AG04450 (cell line): ENCODE measurements around the gene SLX9. TPM values are rescaled to one million over a fixed set of nuclear protein-coding genes. Genes with fewer than 3 reads are reported as not detected.

Experiments
- CTCF ChIA-PET: fragments of 300-600, 350-600 bp; formaldehyde crosslinking; extraction: SDS; loops from one replicate; lab custom pipeline; 2022; ENCODE audit warnings: antibody characterized with exemption, inconsistent platforms; lab: Charles Lee
- POLR2A ChIA-PET: fragments of 350-600 bp; formaldehyde crosslinking; extraction: SDS; loops from one replicate; lab custom pipeline; 2021; ENCODE audit warnings: antibody characterized with exemption, inconsistent platforms; lab: Yijun Ruan, JAX
- DNase-seq: peaks from one replicate; pipeline ENCODE4 v3.0.0-alpha.2; 2011; ENCODE audit warnings: low read depth, low spot score
- H3K27ac ChIP-seq: one replicate; pipeline ENCODE4 v1.5.1; 2012; ENCODE audit warnings: low read depth, low read length, control low read depth
- H3K27me3 ChIP-seq: one replicate; pipeline ENCODE4 v1.6.0; 2012; ENCODE audit warnings: low read length; ENCODE audit not compliant: control insufficient read depth, insufficient read depth
- H3K4me3 ChIP-seq: 2 replicates; pipeline ENCODE4 v1.5.1; 2011; ENCODE audit warnings: mild to moderate bottlenecking, low read depth, low read length, control low read depth
- H3K9me3 ChIP-seq: 2 replicates; pipeline ENCODE4 v1.5.1; 2012; ENCODE audit warnings: low read length; ENCODE audit not compliant: control insufficient read depth, insufficient read depth
- CTCF ChIP-seq: IDR thresholded peaks from 2 replicates; pipeline ENCODE4 v1.5.1; 2011; ENCODE audit warnings: low read depth, low read length, control low read depth, inconsistent platforms
- polyA plus RNA-seq: library from polyadenylated mRNA; depleted of rRNA; stranded (reverse); fragments of >200 nt; gene quantifications from 2 replicates; pipeline ENCODE4 v1.2.3, GENCODE V29; 2011

SLX9 gene
- polyA plus RNA-seq, 1 experiment: 11.4 TPM

- Histone ChIP-seq H3K4me3 (no peak overlapping the region), H3K9me3 (peaks cover 17% of the 10 kb centered on the region), H3K27me3 (peaks cover 49% of the 10 kb centered on the region), H3K27ac (no peak overlapping the region)
- CTCF ChIA-PET: interaction anchor here (0.6 to 2.6 kb wide), 17 partner anchors 14 to 976 kb away, joined by 3 to 7 read pairs (median 4); no protein-coding TSS in a partner anchor
- DNase-seq: no peak
- TF ChIP-seq CTCF: no peak
- POLR2A ChIA-PET: interaction anchor here (0.7 kb wide), 1 partner anchor 71 kb away, joined by 7 read pairs; no protein-coding TSS in a partner anchor
Measured at GRCh38 chr21:44892095-44892494, 47.7 kb upstream of the SLX9 start.

DNA sequence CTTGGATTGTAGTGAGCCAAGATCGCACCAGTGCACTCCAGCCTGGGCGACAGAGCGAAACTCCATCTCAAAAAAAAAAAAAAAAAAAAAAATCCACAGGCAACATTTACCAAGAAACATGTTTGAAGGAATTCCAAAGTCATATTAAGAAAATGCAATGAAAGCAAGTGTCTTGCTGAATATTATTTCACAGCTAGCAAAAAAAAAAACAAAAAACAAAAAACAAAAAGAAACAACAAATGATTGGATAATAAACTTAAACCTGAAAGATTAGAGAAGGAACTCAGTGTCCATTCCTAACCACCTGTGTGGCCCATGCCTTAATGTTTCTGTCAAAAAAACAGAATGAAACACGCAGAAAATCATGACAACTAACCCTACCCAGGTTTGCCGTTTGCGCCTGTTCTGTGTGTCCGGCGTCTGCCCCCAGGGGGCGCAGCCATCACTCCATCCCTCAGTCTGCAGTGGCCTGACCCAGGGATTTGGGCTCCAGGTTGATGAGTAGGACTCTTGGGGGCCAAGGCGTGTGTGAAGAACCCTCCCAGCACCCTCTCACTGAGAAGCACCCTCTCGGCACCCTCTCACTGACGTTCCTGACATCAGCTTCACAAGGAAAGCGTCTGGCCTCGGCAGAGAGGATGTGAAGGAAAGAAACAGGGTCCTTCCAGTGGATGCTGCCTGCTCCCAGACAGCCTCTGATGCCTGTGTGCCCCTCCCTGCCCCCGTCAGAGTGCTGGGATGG lies 47.1 kb upstream of the SLX9 start:
- ChIA-PET CTCF (interaction anchor here (0.6 to 2.8 kb wide), 23 partner anchors 15 to 976 kb away, joined by 3 to 8 read pairs (median 3); no protein-coding TSS in a partner anchor), POLR2A (interaction anchor here (0.7 kb wide), 2 partner anchors 43 to 70 kb away, joined by 5 to 7 read pairs; no protein-coding TSS in a partner anchor)
- peak; percentile 87 for TF ChIP-seq CTCF
- DNase-seq: no peak
- peaks cover 12% of the 10 kb centered on the region for H3K9me3 ChIP-seq
- peaks cover 50% of the 10 kb centered on the region for H3K27me3 ChIP-seq
- H3K27ac ChIP-seq: no peak overlapping the region
- no peak overlapping the region for H3K4me3 ChIP-seq

GRCh38 chr21:44893278-44893556 lies 46.6 kb upstream of the SLX9 start:
- CTCF ChIA-PET: interaction anchor here (0.8 to 2.8 kb wide), 7 partner anchors 24 to 244 kb away, joined by 3 to 8 read pairs (median 3); no protein-coding TSS in a partner anchor
- POLR2A ChIA-PET: no interaction called here

DNA sequence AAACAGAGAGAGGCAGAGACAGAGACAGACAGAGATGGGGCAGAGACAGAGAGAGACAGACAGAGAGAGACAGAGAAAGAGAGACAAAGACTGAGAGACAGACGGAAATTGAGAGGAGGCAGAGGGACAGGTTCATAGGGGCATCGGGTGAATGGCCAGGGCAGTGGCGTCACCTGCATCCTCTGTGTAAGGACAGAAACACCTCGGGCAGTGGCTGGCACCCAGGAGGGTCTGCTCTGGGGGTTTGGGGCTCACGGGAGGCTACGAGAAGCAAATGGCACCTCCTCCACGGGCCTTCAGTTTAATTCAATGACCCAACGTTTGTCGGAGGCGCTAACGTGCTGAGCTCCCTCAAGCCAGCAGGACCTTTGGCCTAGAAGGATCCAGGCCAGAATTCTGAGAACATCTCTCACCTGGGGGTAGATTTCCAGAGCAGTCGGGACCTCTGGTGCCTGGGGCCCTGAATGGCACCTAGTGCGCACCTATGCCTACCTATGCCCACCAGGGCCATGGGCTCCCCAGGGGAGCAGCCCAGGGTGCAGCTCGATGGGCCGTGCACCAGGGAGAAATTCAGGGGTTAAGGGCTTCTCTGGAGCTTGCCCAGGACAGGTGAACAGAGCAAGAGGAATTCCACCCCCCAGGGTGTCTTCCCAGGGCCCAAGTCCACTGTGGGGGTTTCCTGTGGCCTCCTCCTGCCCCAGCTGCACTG lies 45.7 kb upstream of the SLX9 start:
- Histone ChIP-seq H3K27ac (no peak overlapping the region), H3K27me3 (peaks cover 55% of the 10 kb centered on the region), H3K4me3 (no peak overlapping the region), H3K9me3 (peaks cover 7% of the 10 kb centered on the region; the same call in 1 of the 2 replicates)
- ChIA-PET CTCF (interaction anchor here (0.6 to 2.8 kb wide), 6 partner anchors 13 to 243 kb away, joined by 3 to 8 read pairs (median 4); no protein-coding TSS in a partner anchor), POLR2A (interaction anchor here (0.6 kb wide), 1 partner anchor 67 kb away, joined by 5 read pairs; no protein-coding TSS in a partner anchor)
- no peak for TF ChIP-seq CTCF
- no peak for DNase-seq

More at GRCh38 chr21:44893278-44893556, 46.6 kb upstream of the SLX9 start:
- no peak for DNase-seq
- H3K9me3 ChIP-seq: peaks cover 9% of the 10 kb centered on the region; the same call in 1 of the 2 replicates
- TF ChIP-seq CTCF: no peak
- no peak overlapping the region for H3K27ac ChIP-seq
- no peak overlapping the region for H3K4me3 ChIP-seq
- peaks cover 51% of the 10 kb centered on the region for H3K27me3 ChIP-seq
